Endometrial microvascular endothelial cells (primary cell): ENCODE data around the gene TFPI. TPM values are rescaled to one million over a fixed set of nuclear protein-coding genes. Genes with fewer than 3 reads are reported as not detected.
"Not testable (repeated sequence)": the region's sequence is repeated elsewhere in the genome, so short reads cannot be mapped to it uniquely, and the experiment has no call there.

Experiments used
- in situ Hi-C: cut with HindIII; loops from 2 replicates; pipeline ENCODE4 v1.10.0; 2017; ENCODE audit warnings: low sequenced_read_pairs, low pct_unique_long_range_greater_than_20kb; ENCODE audit errors: inconsistent ontology term
- total RNA-seq: library from RNA; depleted of rRNA; stranded (reverse); fragments of >200 nt; gene quantifications from one replicate; pipeline ENCODE4 v1.2.3, GENCODE V29; 2015; ENCODE audit errors: inconsistent ontology term

The TFPI gene
- total RNA-seq: 178 TPM

DNA sequence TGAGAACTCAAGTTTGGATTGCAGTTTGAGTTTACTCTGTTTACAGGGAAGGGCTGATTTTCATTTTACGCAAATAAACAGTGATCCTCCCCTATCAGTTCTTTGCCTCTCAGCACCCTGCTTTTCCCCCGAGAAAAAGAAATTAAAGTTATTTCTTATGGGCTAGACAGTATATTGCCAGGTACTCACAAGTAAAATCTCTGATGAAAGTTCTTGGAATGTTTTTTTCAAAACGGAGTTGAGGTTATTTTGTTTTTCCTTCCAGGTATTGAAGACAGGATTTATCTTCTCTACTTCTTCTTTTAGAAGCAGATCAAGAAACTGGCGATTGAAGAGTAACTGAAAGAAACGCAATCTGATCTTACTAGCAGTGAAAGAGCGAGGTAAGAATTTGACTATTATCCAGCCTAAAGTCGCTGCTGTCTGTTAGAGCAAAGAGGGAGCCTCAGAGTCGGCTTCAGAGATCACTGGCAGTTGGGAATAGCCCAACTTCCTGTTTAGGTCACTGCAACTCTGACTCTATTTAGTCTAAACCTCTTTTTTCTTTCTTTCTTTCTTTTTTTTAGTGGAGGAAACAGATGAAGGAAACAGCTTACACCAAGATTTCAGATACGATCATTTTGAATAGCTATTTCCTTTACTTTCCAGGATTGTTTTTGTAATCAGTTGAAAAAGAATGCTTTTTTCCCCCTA is at the start of gene TFPI:
TSS of gene TFPI (minus strand) at position 425 of the 693 bp plus-strand sequence. CDS start 50,667 bp downstream, outside the sequence.
- in situ Hi-C loops: no loop called here

- in situ Hi-C loops: loop anchor here (25.0 kb wide), 1 partner anchor 708 kb away; no protein-coding TSS in a partner anchor
Observed at GRCh38 chr2:187594801-187595200, 40.6 kb upstream of the TFPI start.

- in situ Hi-C loops: loop anchor here (25.0 kb wide), 1 partner anchor 706 kb away; no protein-coding TSS in a partner anchor
Observed at GRCh38 chr2:187593697-187594096, 39.5 kb upstream of the TFPI start.

DNA sequence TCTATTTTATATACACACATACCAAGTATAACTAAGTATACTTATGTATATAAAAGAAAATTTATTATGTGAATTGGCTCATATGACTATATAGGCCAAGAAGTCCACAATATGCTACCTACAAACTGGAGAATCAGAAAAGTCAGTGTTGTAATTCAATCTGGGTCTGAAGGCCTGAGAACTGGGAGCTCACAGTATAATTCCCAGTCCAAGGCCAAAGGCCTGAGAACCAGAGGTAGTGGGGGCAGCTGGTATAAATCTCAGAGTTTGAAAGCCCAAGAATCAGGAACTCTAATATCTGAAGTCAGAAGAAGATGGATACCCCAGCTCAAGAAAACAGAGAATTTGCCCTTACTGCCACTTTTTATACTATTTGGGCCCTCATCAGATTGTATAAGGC is 38.9 kb upstream of the TFPI start:
- in situ Hi-C loops: loop anchor here (25.0 kb wide), 1 partner anchor 706 kb away; no protein-coding TSS in a partner anchor

DNA sequence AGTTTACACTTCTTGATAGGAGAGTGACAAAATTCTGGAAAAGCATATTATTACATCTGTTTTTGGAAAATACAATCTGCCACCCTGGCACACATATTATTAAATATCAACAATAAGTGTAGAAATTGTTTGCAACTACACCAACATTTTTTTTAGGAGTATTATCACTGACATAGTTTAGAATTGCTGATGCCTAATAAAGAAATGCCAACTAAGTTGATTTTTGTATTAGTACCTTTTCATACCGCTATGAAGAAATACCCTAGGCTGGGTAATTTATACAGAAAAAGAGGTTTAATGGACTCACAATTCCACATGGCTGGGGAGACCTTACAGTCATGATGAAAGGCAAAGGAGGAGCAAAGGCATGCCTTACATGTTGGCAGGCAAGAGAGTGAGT is 35.9 kb upstream of the TFPI start:
- in situ Hi-C loops: loop anchor here (25.0 kb wide), 1 partner anchor 703 kb away; no protein-coding TSS in a partner anchor

GRCh38 chr2:187586011-187586641 is 31.9 kb upstream of the TFPI start:
- in situ Hi-C loops: loop anchor here (10.0 to 25.0 kb wide), 2 partner anchors 81 to 699 kb away; no protein-coding TSS in a partner anchor

DNA sequence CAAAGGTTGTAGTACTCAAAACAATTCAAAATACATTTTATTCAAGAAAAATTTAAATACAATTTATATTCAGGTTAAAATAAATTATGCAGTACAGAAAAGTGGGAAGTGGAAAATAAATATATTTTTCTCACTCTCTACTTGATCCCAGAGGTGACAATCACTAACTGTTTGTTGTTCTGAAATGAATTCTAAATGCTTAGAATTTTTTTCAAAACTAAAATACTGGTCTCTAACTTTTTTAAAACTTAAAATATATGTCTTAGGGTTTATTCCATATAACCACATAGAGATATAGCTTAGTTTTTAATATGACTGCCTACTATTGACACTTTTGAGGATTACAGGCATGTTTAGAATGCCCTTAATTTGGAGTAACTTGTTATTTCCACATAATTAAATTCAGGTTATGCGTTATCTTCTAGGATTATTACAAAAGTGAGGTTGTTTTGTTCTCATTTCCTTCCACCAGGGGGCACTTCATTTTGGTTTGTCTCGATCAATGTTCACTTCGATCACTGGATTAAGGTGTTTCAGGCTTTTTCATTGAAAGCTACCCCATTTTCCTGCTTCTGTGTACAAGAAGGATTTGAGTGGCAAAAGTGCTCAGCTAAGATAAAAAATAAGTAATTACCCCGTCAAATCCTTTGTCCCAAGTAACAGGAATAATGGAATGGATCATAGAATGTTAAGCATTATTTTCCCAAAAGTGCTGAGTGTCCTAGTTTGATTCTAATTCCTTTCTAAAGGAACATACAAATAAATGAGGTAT is 27.1 kb upstream of the TFPI start:
- in situ Hi-C loops: loop anchor here (10.0 to 25.0 kb wide), 2 partner anchors 77 to 694 kb away; no protein-coding TSS in a partner anchor

DNA sequence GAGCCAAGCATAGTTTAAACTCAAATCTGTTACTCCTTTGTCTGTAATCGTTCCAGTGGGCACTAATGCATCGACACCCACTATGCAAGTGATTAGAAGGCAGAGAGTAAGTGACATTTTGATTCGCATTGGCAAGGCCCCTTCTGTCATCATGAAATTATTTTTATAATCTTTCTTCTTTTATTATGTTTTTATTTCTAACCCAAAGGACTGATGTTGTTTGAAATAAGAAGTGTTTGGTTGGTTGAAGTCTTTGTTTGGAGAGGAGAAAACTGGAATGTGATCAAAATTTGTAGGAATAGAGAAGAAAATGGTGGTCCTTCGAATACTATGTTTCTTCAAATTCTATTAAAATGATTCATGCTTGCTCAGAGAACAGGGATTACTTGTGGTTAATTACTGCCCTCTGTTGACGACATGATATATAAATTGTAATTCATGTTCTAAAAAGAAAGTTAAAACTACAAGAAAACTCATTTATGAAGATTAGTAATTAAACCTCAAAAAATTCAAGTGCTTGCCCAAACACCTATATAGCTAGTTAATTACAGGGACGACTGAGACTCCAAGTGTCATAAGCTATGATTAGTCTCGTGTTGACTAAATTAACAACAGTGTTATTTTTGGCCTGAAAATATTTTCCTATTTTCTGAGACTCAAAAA is 26.4 kb upstream of the TFPI start:
- in situ Hi-C loops: loop anchor here (10.0 to 25.0 kb wide), 2 partner anchors 76 to 693 kb away; no protein-coding TSS in a partner anchor

GRCh38 chr2:187577310-187577709 is 23.1 kb upstream of the TFPI start:
- in situ Hi-C loops: loop anchor here (25.0 kb wide), 1 partner anchor 690 kb away; no protein-coding TSS in a partner anchor

- in situ Hi-C loops: loop anchor here (25.0 kb wide), 1 partner anchor 690 kb away; no protein-coding TSS in a partner anchor
Observed at GRCh38 chr2:187576906-187577305, 22.7 kb upstream of the TFPI start.

DNA sequence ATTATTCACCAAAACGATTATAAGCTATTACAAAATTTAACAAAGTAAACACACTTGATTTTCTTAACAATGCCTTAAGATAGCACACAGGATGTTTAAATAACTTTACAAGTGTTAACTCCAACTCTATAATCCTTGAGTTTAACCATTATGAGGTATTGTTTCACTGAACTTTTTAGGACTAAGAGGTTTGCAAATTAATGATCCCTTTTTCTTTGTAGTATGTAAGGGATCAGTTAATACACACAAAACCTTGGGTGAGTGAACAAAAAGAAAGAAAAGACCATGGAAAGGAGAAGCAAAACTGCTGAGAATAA is 21.5 kb upstream of the TFPI start:
- in situ Hi-C loops: loop anchor here (25.0 kb wide), 1 partner anchor 688 kb away; no protein-coding TSS in a partner anchor

DNA sequence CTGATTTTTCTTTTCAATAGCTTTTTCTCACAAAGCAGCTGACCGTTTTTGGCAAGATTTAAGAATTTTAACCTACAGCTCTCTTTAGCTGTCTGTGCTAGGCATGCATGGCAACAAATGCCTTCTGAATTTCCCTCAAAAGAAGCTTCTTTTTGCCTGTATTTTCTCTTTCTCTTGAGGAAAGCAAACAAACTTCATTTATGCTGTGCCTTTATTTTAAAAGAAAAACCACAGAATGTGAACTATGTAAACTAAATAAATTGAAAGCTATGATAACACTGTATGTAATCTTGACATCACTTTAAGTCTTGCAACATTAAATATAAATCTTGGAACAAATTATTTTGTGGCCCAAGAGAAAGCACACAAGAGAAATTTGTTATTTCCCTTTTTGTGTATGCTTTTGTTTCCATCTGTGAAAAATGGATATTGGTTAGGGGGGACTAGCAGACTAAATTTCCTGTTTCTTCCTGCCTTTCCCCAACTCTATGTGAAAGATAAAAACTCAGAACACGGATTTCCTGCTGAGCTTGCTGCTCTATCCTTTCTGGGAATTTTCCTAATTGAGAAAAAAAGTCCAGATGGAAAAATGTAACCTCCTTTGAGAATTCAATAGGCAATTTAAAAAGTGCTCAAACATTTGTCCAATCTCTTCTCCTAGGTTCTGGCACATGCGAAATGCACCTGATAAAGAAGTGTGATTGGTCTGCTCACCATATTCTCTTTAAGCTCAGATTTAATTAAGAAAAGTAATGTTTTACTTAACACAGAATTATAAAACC is 20.9 kb upstream of the TFPI start:
- in situ Hi-C loops: loop anchor here (25.0 kb wide), 1 partner anchor 688 kb away; no protein-coding TSS in a partner anchor

GRCh38 chr2:187573722-187574121 is 19.5 kb upstream of the TFPI start:
- in situ Hi-C loops: no loop called here

DNA sequence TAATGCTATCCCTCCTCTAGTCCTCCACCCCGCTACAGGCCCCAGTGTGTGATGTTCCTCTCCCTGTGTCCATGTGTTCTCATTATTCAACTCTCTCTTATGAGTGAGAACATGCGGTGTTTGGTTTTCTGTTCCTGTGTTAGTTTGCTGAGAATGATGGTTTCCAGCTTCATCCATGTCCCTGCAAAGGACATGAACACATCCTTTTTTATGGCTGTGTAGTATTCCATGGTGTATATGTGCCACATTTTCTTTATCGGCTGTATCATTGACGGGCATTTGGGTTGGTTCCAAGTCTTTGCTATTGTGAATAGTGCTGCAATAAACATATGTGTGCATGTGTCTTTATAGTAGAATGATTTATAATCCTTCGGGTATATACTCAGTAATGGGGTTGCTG is 17.8 kb upstream of the TFPI start:
- in situ Hi-C loops: not testable (repeated sequence)

GRCh38 chr2:187569571-187569970 is 15.3 kb upstream of the TFPI start:
- in situ Hi-C loops: no loop called here

DNA sequence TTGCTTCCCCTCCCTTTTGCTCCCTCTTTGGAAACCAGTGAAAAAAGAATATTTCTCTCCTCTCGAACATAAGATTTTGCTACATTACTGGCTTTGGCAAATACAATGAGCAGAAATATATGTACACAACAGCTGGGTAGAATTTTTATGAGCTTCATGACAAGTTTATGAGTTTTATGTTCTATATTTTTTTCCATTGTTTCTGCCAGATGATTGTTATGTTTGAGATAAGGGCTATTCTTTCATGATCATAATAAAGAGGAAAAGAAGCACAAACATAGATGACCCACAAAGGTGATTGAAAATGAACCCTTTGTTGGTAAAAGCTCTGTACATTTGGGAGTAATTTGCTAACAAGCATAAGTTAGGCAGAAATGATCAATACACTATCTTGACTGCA is 14.8 kb upstream of the TFPI start:
- in situ Hi-C loops: no loop called here

GRCh38 chr2:187567126-187567525 is 12.9 kb upstream of the TFPI start:
- in situ Hi-C loops: no loop called here

- in situ Hi-C loops: no loop called here
Observed at GRCh38 chr2:187566712-187567111, 12.5 kb upstream of the TFPI start.
